Measurements from ENCODE around the gene SORCS2. TPM values are rescaled to one million over a fixed set of nuclear protein-coding genes. Genes with fewer than 3 reads are reported as not detected.

SORCS2 gene
- total RNA-seq, 4 donors from 2014 or later, result 0.48 to 1.8 (median 0.68) TPM; not detected in 1

- Histone ChIP-seq H3K27me3 (no peaks in the 10 kb centered on the region), H3K4me3 (no peak overlapping the region), H3K4me1 (no peaks in the 10 kb centered on the region), H3K9me3 (no peaks in the 10 kb centered on the region), H3K27ac (no peak overlapping the region), H3K36me3 (no peaks in the 10 kb centered on the region)
- TF ChIP-seq EP300 (IDR thresholded peaks at IDR 0.05; ENCODE audit: low read depth) (no peak), POLR2AphosphoS5 (IDR thresholded peaks at IDR 0.05) (no peak), POLR2A (IDR thresholded peaks at IDR 0.05) (no peak)
- TF ChIP-seq, protein P1, sequence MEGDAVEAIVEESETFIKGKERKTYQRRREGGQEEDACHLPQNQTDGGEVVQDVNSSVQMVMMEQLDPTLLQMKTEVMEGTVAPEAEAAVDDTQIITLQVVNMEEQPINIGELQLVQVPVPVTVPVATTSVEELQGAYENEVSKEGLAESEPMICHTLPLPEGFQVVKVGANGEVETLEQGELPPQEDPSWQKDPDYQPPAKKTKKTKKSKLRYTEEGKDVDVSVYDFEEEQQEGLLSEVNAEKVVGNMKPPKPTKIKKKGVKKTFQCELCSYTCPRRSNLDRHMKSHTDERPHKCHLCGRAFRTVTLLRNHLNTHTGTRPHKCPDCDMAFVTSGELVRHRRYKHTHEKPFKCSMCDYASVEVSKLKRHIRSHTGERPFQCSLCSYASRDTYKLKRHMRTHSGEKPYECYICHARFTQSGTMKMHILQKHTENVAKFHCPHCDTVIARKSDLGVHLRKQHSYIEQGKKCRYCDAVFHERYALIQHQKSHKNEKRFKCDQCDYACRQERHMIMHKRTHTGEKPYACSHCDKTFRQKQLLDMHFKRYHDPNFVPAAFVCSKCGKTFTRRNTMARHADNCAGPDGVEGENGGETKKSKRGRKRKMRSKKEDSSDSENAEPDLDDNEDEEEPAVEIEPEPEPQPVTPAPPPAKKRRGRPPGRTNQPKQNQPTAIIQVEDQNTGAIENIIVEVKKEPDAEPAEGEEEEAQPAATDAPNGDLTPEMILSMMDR (IDR thresholded peaks at IDR 0.05), result no peak
- 60 to 67% methylated on average over 1 to 8 of the region's 8 CpGs for WGBS, 2 donors (ENCODE audit: low coverage in 1 of 2)
- intact Hi-C loops (cut with DNase I; ENCODE audit: low total_unique reads), result no loop called here
- in situ Hi-C loops (cut with MboI; ENCODE audit: low pct_ligation_motif_present in 1 of 4, low pct_unique_long_range_greater_than_20kb in 1 of 4, low sequenced_read_pairs in 3 of 4), result no loop called here
- no peak for DNase-seq
Measured at GRCh38 chr4:7697343-7697742, 505.0 kb downstream of the SORCS2 start.

- no peaks in the 10 kb centered on the region for H3K4me1 ChIP-seq
- TF ChIP-seq EP300 (IDR thresholded peaks at IDR 0.05; ENCODE audit: low read depth) (no peak), POLR2A (IDR thresholded peaks at IDR 0.05) (no peak), POLR2AphosphoS5 (IDR thresholded peaks at IDR 0.05) (no peak)
- TF ChIP-seq, protein P1 (IDR thresholded peaks at IDR 0.05), result no peak
- intact Hi-C loops (cut with DNase I; ENCODE audit: low total_unique reads) (no loop called here), in situ Hi-C loops (cut with MboI; ENCODE audit: low pct_ligation_motif_present in 1 of 4, low pct_unique_long_range_greater_than_20kb in 1 of 4, low sequenced_read_pairs in 3 of 4) (no loop called here)
- no peak overlapping the region for H3K4me3 ChIP-seq
- H3K36me3 ChIP-seq, result no peaks in the 10 kb centered on the region
- 68% methylated on average over 13 of the region's 13 CpGs; no CpG with 5 or more reads in 1 of the 2 donors for WGBS, 2 donors (ENCODE audit: low coverage in 1 of 2)
- DNase-seq, result no peak
- no peaks in the 10 kb centered on the region for H3K9me3 ChIP-seq
- H3K27ac ChIP-seq, result no peak overlapping the region
- no peaks in the 10 kb centered on the region for H3K27me3 ChIP-seq
Measured at GRCh38 chr4:7697821-7698220, 505.5 kb downstream of the SORCS2 start.

DNA sequence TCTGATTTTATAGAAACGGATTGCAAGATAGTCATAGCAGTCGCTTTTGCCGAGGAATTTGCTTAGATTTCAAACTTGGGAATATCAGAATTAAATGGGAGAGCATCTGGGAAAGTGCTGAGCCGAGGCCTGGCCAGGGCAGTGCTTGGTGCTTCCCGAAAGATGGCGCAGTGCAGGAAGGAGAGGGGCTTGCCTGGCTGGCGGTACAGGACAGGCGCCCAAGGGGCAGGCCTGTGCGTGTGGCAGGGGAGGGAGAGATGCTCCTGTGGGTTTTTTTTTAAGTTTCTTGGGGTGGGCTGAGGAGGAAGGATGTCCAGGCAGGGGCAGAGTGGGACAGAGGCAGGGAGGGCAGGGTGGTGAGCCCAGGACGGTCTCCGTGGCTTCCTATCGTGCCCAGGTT lies 506.2 kb downstream of the SORCS2 start:
- Histone ChIP-seq H3K9me3 (no peaks in the 10 kb centered on the region), H3K36me3 (no peaks in the 10 kb centered on the region), H3K27ac (peak overlapping the region in 1 of 4 donors; percentile 26), H3K4me3 (no peak overlapping the region), H3K27me3 (no peaks in the 10 kb centered on the region), H3K4me1 (no peaks in the 10 kb centered on the region)
- TF ChIP-seq EP300 (IDR thresholded peaks at IDR 0.05; ENCODE audit: low read depth), result no peak
- TF ChIP-seq, protein P1 (IDR thresholded peaks at IDR 0.05), result no peak
- WGBS, 2 donors (ENCODE audit: low coverage in 1 of 2), result 70 to 73% methylated on average over 5 to 12 of the region's 12 CpGs
- no peak for DNase-seq
- in situ Hi-C loops (cut with MboI; ENCODE audit: low pct_ligation_motif_present in 1 of 4, low pct_unique_long_range_greater_than_20kb in 1 of 4, low sequenced_read_pairs in 3 of 4), result no loop called here
- intact Hi-C loops (cut with DNase I; ENCODE audit: low total_unique reads), result no loop called here

DNA sequence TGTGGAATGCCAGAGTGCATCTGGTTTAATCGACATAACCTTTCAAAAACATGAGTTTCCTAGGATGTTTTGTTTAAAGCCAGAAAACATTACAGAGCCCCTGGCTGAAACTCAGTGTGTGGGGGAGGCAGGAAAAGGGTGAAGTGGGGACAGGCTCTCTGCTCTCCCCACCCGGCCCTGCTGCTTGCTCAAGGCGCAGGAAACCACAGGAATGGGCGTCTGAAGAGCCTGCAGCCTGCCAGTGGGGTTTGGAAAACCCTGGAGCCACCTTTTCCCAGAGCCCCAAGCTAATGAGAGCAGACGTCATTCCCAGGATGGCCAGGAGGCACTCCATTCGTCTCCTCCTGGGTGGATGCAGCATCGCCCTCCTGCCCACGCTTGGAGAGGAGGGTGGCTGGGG lies 506.7 kb downstream of the SORCS2 start:
- TF ChIP-seq EP300 (IDR thresholded peaks at IDR 0.05; ENCODE audit: low read depth) (no peak), POLR2A (IDR thresholded peaks at IDR 0.05) (no peak)
- in situ Hi-C loops (cut with MboI; ENCODE audit: low pct_ligation_motif_present in 1 of 4, low pct_unique_long_range_greater_than_20kb in 1 of 4, low sequenced_read_pairs in 3 of 4), result no loop called here
- H3K4me3 ChIP-seq, result no peak overlapping the region
- H3K4me1 ChIP-seq, result no peaks in the 10 kb centered on the region
- DNase-seq, result no peak
- no peak overlapping the region for H3K27ac ChIP-seq
- H3K9me3 ChIP-seq, result no peaks in the 10 kb centered on the region
- intact Hi-C loops (cut with DNase I; ENCODE audit: low total_unique reads), result no loop called here
- WGBS, 2 donors (ENCODE audit: low coverage in 1 of 2), result 40% methylated on average over 8 of the region's 8 CpGs; no CpG with 5 or more reads in 1 of the 2 donors
- no peaks in the 10 kb centered on the region for H3K27me3 ChIP-seq
- no peaks in the 10 kb centered on the region for H3K36me3 ChIP-seq

- Histone ChIP-seq H3K27ac (no peak overlapping the region), H3K27me3 (no peaks in the 10 kb centered on the region), H3K36me3 (no peaks in the 10 kb centered on the region), H3K9me3 (no peaks in the 10 kb centered on the region), H3K4me3 (no peak overlapping the region), H3K4me1 (no peaks in the 10 kb centered on the region)
- DNase-seq, result no peak
- in situ Hi-C loops (cut with MboI; ENCODE audit: low pct_ligation_motif_present in 1 of 4, low pct_unique_long_range_greater_than_20kb in 1 of 4, low sequenced_read_pairs in 3 of 4), result loop anchor here in 2 of 4 donors (25.0 kb wide), 1 partner anchor 513 kb away; the partner anchor contains the start of gene SORCS2 (in 2 of the 2)
- no peak for TF ChIP-seq POLR2A (IDR thresholded peaks at IDR 0.05)
- TF ChIP-seq, protein P1 (IDR thresholded peaks at IDR 0.05), result no peak
- 84% methylated on average over 10 of the region's 10 CpGs; no CpG with 5 or more reads in 1 of the 2 donors for WGBS, 2 donors (ENCODE audit: low coverage in 1 of 2)
- intact Hi-C loops (cut with DNase I; ENCODE audit: low total_unique reads), result no loop called here
Measured at GRCh38 chr4:7699825-7700224, 507.5 kb downstream of the SORCS2 start.
